DND-41 (cell line): ENCODE results near the gene TOLLIP.

ENCODE experiments used
- CTCF ChIP-seq: IDR thresholded peaks from 2 replicates; pipeline ENCODE4 v1.5.1; 2012; ENCODE audit warnings: borderline replicate concordance, low read length, moderate library complexity, mild to moderate bottlenecking; ENCODE audit not compliant: poor library complexity, severe bottlenecking; ENCODE audit errors: extremely low read depth
- EZH2 ChIP-seq: IDR thresholded peaks from 3 replicates; pipeline ENCODE4 v1.6.1; 2012; ENCODE audit warnings: borderline replicate concordance, low read depth, mild to moderate bottlenecking, moderate library complexity, low read length, inconsistent platforms; ENCODE audit not compliant: severe bottlenecking

DNA sequence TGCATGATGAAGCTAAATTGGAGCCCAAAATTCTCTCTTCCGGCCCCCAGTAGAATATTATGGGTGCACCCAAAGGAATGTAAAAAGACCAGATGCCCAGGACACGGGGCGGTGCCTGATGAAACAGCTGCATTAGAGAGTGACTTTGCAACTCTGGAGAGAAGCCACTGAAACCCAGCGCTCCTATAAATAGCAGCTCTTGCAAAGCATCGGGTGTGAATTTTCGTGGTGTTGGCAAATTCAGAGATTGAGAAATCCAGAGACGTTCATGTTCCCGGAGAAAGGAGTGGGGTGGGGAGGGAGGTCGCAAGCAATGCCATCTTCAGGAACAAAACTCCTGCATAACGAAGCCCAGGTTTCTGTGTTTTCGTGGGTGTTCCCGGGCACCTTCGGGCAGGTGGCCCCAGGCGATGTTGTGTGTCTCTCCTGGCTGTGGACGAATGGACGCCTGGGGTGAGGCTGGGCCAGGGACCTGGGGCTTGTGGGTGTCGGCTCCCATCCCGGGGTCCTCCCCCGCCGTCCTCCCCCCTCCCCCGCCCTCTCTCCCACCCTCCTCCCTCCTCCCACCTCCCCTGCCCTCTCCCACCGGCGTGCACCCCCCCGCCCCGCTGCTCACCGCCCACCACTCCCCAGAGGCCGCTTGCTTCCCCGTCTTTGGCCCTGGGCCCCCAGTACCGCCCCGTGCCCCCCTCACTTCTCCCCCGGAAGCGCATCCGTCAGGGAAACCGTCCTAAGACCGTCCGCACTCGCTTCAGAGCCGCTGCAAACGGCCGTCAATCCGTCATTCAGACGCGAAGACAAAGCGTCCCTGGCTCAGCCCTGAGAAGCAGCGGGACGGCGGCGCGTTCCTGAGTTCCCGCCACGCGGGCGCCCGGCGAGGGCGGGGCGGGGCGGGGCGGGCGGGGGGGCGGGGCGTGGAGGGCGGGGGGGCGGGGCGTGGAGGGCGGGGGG is 26.7 kb upstream of the TOLLIP start:
- TF ChIP-seq CTCF (no peak), EZH2 (no peak)
